ENCODE measurements around the gene PAEP.

The PAEP gene

GRCh38 chr9:135600296-135600817, 38.8 kb downstream of the PAEP start:
- Histone ChIP-seq H3K36me3 (no peaks in the 10 kb centered on the region), H3K27me3 (peaks cover 36% of the 10 kb centered on the region), H3K9me3 (no peaks in the 10 kb centered on the region), H3K27ac (no peak overlapping the region), H3K4me3 (ENCODE audit: low read depth in 1 of 2, low read length in 1 of 2) (no peak overlapping the region), H3K4me1 (ENCODE audit: control insufficient read depth in 1 of 2, insufficient read depth in 1 of 2, low read depth in 1 of 2, low read length in 1 of 2) (no peaks in the 10 kb centered on the region)
- no peak for TF ChIP-seq CTCF (IDR thresholded peaks at IDR 0.05)

- TF ChIP-seq CTCF (IDR thresholded peaks at IDR 0.05) = no peak
- H3K27ac ChIP-seq = no peak overlapping the region
- no peaks in the 10 kb centered on the region for H3K36me3 ChIP-seq
- H3K9me3 ChIP-seq = no peaks in the 10 kb centered on the region
- H3K4me1 ChIP-seq (ENCODE audit: control insufficient read depth in 1 of 2, insufficient read depth in 1 of 2, low read depth in 1 of 2, low read length in 1 of 2) = no peaks in the 10 kb centered on the region
- H3K27me3 ChIP-seq = peaks cover 36% of the 10 kb centered on the region
- no peak overlapping the region for H3K4me3 ChIP-seq (ENCODE audit: low read depth in 1 of 2, low read length in 1 of 2)
Measured at GRCh38 chr9:135601988-135602387, 40.4 kb downstream of the PAEP start.

GRCh38 chr9:135602789-135603481, 41.4 kb downstream of the PAEP start:
- TF ChIP-seq CTCF (IDR thresholded peaks at IDR 0.05) = peak; percentile 60
- Histone ChIP-seq H3K4me1 (ENCODE audit: control insufficient read depth in 1 of 2, insufficient read depth in 1 of 2, low read depth in 1 of 2, low read length in 1 of 2) (no peaks in the 10 kb centered on the region), H3K36me3 (no peaks in the 10 kb centered on the region), H3K27me3 (peaks cover 30% of the 10 kb centered on the region), H3K9me3 (no peaks in the 10 kb centered on the region), H3K4me3 (ENCODE audit: low read depth in 1 of 2, low read length in 1 of 2) (no peak overlapping the region), H3K27ac (no peak overlapping the region)

- Histone ChIP-seq H3K36me3 (no peaks in the 10 kb centered on the region), H3K4me1 (ENCODE audit: control insufficient read depth in 1 of 2, insufficient read depth in 1 of 2, low read depth in 1 of 2, low read length in 1 of 2) (no peaks in the 10 kb centered on the region), H3K27ac (no peak overlapping the region), H3K9me3 (no peaks in the 10 kb centered on the region), H3K4me3 (ENCODE audit: low read depth in 1 of 2, low read length in 1 of 2) (no peak overlapping the region), H3K27me3 (peaks cover 16% of the 10 kb centered on the region)
- no peak for TF ChIP-seq CTCF (IDR thresholded peaks at IDR 0.05)
Measured at GRCh38 chr9:135604437-135605237, 43.1 kb downstream of the PAEP start.

- Histone ChIP-seq H3K4me3 (ENCODE audit: low read depth in 1 of 2, low read length in 1 of 2) (no peak overlapping the region), H3K9me3 (no peaks in the 10 kb centered on the region), H3K27ac (no peak overlapping the region), H3K27me3 (peaks cover 13% of the 10 kb centered on the region), H3K36me3 (no peaks in the 10 kb centered on the region), H3K4me1 (ENCODE audit: control insufficient read depth in 1 of 2, insufficient read depth in 1 of 2, low read depth in 1 of 2, low read length in 1 of 2) (no peaks in the 10 kb centered on the region)
- TF ChIP-seq CTCF (IDR thresholded peaks at IDR 0.05) = no peak
Measured at GRCh38 chr9:135605238-135605781, 43.8 kb downstream of the PAEP start.
